SHP77 treated with DMSO at 0.1 percent for 48 hours (cell line): ENCODE results near the gene SIK3.
"Not testable (repeated sequence)": the region's sequence is repeated elsewhere in the genome, so short reads cannot be mapped to it uniquely, and the experiment has no call there.

Source experiments
- DNase-seq: peaks from one replicate; lab custom pipeline; 2025; lab: John Stamatoyannopoulos, UW

Gene SIK3

GRCh38 chr11:117098269-117099232 lies at the start of gene SIK3:
TSS of gene SIK3 (minus strand) at chr11:117098428. CDS start at chr11:117098415, 13 bp downstream.
- DNase-seq, result peak; percentile 70

GRCh38 chr11:117146521-117146920 lies 48.3 kb upstream of the SIK3 start:
- DNase-seq, result no peak

GRCh38 chr11:117145393-117145761 lies 47.1 kb upstream of the SIK3 start:
- DNase-seq, result no peak

GRCh38 chr11:117144477-117145392 lies 46.5 kb upstream of the SIK3 start:
- no peak for DNase-seq

- DNase-seq, result peak; percentile 77
These were observed 45.7 kb upstream of the SIK3 start, which contains the start of gene PAFAH1B2 for GRCh38 chr11:117143871-117144476. TSS of gene PAFAH1B2 (plus strand) at chr11:117144287. CDS start at chr11:117152448, 8,161 bp downstream.

- DNase-seq, result no peak
These were observed 45.2 kb upstream of the SIK3 start for GRCh38 chr11:117143390-117143789.

- DNase-seq, result not testable (repeated sequence)
These were observed 39.2 kb upstream of the SIK3 start for GRCh38 chr11:117137223-117138086.

- not testable (repeated sequence) for DNase-seq
These were observed 36.8 kb upstream of the SIK3 start for GRCh38 chr11:117134979-117135378.

- DNase-seq, result no peak
These were observed 36.2 kb upstream of the SIK3 start for GRCh38 chr11:117134431-117134830.

- DNase-seq, result no peak
These were observed 32.7 kb upstream of the SIK3 start for GRCh38 chr11:117130879-117131278.

GRCh38 chr11:117130396-117130795 lies 32.2 kb upstream of the SIK3 start:
- not testable (repeated sequence) for DNase-seq

- DNase-seq, result no peak
These were observed 30.1 kb upstream of the SIK3 start for GRCh38 chr11:117128289-117128688.

- DNase-seq, result no peak
These were observed 29.1 kb upstream of the SIK3 start for GRCh38 chr11:117127171-117127901.

- DNase-seq, result no peak
These were observed 28.2 kb upstream of the SIK3 start for GRCh38 chr11:117126223-117126965.

GRCh38 chr11:117122556-117122955 lies 24.3 kb upstream of the SIK3 start:
- DNase-seq, result no peak

GRCh38 chr11:117121176-117121575 lies 22.9 kb upstream of the SIK3 start:
- DNase-seq, result no peak

- DNase-seq, result no peak
These were observed 19.5 kb upstream of the SIK3 start for GRCh38 chr11:117117681-117118080.

- not testable (repeated sequence) for DNase-seq
These were observed 14.7 kb upstream of the SIK3 start for GRCh38 chr11:117112939-117113338.

GRCh38 chr11:117112497-117112896 lies 14.3 kb upstream of the SIK3 start:
- not testable (repeated sequence) for DNase-seq
